GM18951 (cell line): ENCODE results near the gene BMX.

Experiments
- POLR2A ChIP-seq: IDR thresholded peaks from 4 replicates; pipeline ENCODE4 v1.6.1; 2011; ENCODE audit warnings: mild to moderate bottlenecking; ENCODE audit not compliant: insufficient read length, insufficient read depth; ENCODE audit errors: extremely low read depth
- in situ Hi-C: fragments of 300-500 bp; cut with MboI; formaldehyde crosslinking; loops from one replicate; pipeline ENCODE4 v1.12.0; 2022; ENCODE audit warnings: low sequenced_read_pairs, mixed read lengths, inconsistent platforms; ENCODE audit not compliant: unreplicated experiment

The BMX gene

GRCh38 chrX:15493118-15493962 lies 7.3 kb upstream of the BMX start, which contains the start of gene PIR:
Gene PIR (minus strand): TSS chrX:15493333. CDS start chrX:15491257, 2,076 bp downstream.
- in situ Hi-C loops: no loop called here
- TF ChIP-seq POLR2A: peak; percentile 74

- in situ Hi-C loops: no loop called here
- TF ChIP-seq POLR2A: no peak
Measured at GRCh38 chrX:15495801-15496200, 4.8 kb upstream of the BMX start.

DNA sequence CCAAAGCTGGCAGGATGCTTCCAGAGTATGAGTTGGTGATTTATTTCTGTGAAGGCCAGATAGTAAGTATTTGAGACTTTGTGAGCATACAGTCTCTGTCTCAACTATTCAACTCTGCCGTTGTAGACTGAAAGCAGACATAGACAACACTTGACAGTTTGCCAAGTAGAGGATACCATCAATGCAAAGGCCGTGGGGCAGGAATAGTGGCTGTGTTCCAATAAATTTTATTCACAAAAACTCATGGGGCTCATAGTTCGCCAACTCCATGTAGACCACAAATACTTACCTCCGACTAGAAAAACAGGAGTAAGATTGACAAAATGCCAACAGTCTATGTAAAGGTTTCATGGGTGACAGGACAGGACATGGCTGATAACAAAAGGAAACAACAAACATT lies 3.8 kb upstream of the BMX start:
- no peak for TF ChIP-seq POLR2A
- in situ Hi-C loops: no loop called here

- TF ChIP-seq POLR2A: no peak
- in situ Hi-C loops: no loop called here
Measured at GRCh38 chrX:15497865-15498264, 2.7 kb upstream of the BMX start.

DNA sequence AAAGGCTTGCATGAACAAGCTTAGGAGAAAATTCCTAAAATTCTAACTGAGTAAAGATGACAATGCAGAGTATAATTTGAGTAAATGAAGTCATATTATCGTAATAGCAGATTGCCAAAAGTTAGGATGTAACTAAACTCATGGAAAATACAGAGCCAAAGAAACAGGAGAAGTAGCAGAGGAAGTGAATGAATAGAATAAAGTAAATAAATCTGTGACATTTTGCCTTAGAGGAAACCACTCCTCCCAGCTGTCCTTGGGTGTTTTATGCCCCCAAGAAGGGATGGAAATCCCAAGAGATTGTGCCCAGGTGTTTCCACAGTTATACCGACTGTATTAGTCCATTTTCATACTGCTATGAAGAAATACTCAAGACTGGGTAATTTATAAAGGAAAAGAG lies 1.9 kb upstream of the BMX start:
- in situ Hi-C loops: no loop called here
- TF ChIP-seq POLR2A: no peak

GRCh38 chrX:15499976-15500375 lies 631 bp upstream of the BMX start:
- in situ Hi-C loops: no loop called here
- no peak for TF ChIP-seq POLR2A

DNA sequence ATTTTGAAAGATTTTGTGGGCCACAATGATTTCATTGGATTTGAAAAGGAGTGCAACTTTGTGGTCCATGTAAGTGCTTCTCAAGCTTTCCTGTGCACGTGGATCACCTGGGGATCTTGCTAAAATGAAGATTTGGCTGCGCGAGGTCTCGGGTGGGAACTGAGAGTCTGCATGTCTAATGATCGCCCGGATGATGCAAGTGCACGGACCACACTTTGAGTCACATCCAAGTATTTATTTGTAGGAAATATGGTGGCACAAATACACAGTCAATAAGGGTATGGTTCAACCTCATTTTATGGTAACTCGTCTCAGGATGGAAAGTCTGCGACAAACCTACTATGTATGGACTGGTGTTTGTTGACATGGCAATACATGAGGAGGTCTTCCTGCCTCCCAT lies 899 bp downstream of the BMX start:
- in situ Hi-C loops: no loop called here
- TF ChIP-seq POLR2A: no peak

- TF ChIP-seq POLR2A: no peak
- in situ Hi-C loops: no loop called here
Measured at GRCh38 chrX:15504661-15505060, 4.1 kb downstream of the BMX start.

GRCh38 chrX:15505101-15505500 lies 4.5 kb downstream of the BMX start:
- in situ Hi-C loops: no loop called here
- no peak for TF ChIP-seq POLR2A

DNA sequence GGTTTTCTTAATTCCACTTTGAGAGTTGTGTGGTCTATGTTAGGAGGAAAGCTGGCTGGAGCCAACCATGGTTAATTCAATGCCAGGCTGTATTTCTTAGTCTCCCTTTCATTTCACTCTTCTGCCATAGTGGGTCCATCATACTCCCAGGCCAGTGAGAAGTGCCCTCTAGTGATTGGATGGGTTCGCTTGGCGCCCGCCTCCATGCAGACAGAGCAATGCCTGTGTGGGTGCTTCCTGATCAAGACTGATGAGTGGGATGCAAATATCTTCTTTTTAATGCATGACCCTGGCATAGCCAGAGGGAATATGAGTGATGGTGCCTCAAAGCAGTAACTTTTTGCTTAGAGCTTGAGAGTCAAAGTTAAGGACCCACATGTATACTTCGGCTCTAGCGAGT lies 6.4 kb downstream of the BMX start:
- TF ChIP-seq POLR2A: no peak
- in situ Hi-C loops: no loop called here

DNA sequence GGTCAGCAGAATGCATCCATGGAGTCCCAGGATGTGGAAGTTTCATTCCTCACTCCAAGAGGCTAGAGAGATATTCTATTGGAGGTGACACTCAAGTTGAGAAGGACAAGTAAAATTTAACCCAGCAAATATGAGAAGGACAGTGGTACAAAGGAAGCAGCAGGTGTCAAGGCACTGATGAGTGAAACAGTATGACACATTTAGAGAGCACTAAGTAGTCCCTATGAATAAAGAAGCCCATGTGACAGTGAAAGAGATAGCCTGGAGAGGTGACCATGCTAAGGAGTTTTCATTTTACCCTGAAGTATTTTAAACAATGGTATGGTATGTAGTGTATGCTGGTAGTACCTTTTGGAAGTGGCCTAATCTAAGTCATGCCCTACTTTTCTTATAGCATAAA lies 9.2 kb downstream of the BMX start:
- in situ Hi-C loops: no loop called here
- no peak for TF ChIP-seq POLR2A

- TF ChIP-seq POLR2A: no peak
- in situ Hi-C loops: no loop called here
Measured at GRCh38 chrX:15511563-15511962, 11.0 kb downstream of the BMX start.

GRCh38 chrX:15512401-15512965 lies 11.9 kb downstream of the BMX start:
- TF ChIP-seq POLR2A: no peak

GRCh38 chrX:15514279-15514678 lies 13.7 kb downstream of the BMX start:
- in situ Hi-C loops: no loop called here
- no peak for TF ChIP-seq POLR2A

More at GRCh38 chrX:15512401-15512965, 11.9 kb downstream of the BMX start:
- in situ Hi-C loops: no loop called here
